HEK293T (cell line): ENCODE results near the gene MLYCD.

Source experiments
- ARNT ChIP-seq: fragments of 450-650 bp; IDR thresholded peaks from 2 replicates; pipeline ENCODE4 v1.6.1; 2017; ENCODE audit warnings: mild to moderate bottlenecking
- BHLHE40 ChIP-seq: fragments of 450-650 bp; IDR thresholded peaks from 2 replicates; pipeline ENCODE4 v1.6.1; 2016; ENCODE audit warnings: mild to moderate bottlenecking, moderate library complexity, borderline replicate concordance
- FOXK2 ChIP-seq: fragments of 450-650 bp; IDR thresholded peaks from 2 replicates; pipeline ENCODE4 v1.6.1; 2016; ENCODE audit warnings: mild to moderate bottlenecking
- FOXM1 ChIP-seq: fragments of 450-650 bp; IDR thresholded peaks from 2 replicates; pipeline ENCODE4 v1.6.1; 2017; ENCODE audit warnings: mild to moderate bottlenecking, borderline replicate concordance
- HDGF ChIP-seq: fragments of 450-650 bp; IDR thresholded peaks from 2 replicates; pipeline ENCODE4 v1.6.1; 2017; ENCODE audit warnings: antibody characterized with exemption, borderline replicate concordance
- SP1 ChIP-seq: fragments of 450-650 bp; IDR thresholded peaks from 2 replicates; pipeline ENCODE4 v1.6.1; 2017
- SUZ12 ChIP-seq: fragments of 450-650 bp; IDR thresholded peaks from 2 replicates; pipeline ENCODE4 v1.6.1; 2016; ENCODE audit warnings: mild to moderate bottlenecking

GRCh38 chr16:83935858-83936255 lies 36.9 kb downstream of the MLYCD start:
- TF ChIP-seq SP1 (no peak), BHLHE40 (no peak), ARNT (no peak), FOXK2 (no peak), SUZ12 (no peak), HDGF (no peak), FOXM1 (no peak)
